Measurements from ENCODE around the gene TREML1. TPM values are rescaled to one million over a fixed set of nuclear protein-coding genes. Genes with fewer than 3 reads are reported as not detected.

TREML1 gene
- total RNA-seq, 4 donors from 2014 or later = 0.63 to 4.5 (median 2.2) TPM; not detected in 1

- no peak overlapping the region for H3K27ac ChIP-seq
- H3K36me3 ChIP-seq = peaks cover 0 to 67% (median 0%) of the 10 kb centered on the region in 3 donors
- H3K9me3 ChIP-seq = no peaks in the 10 kb centered on the region
- H3K27me3 ChIP-seq = no peaks in the 10 kb centered on the region
- TF ChIP-seq CTCF (IDR thresholded peaks at IDR 0.05) = no peak
- no peak for TF ChIP-seq EP300 (IDR thresholded peaks at IDR 0.05)
- TF ChIP-seq POLR2A (IDR thresholded peaks at IDR 0.05) = no peak
- H3K4me1 ChIP-seq = no peaks in the 10 kb centered on the region
- no peak overlapping the region for H3K4me3 ChIP-seq
- WGBS, 2 donors = 87% methylated on average over 3 of the region's 3 CpGs
- DNase-seq (ENCODE audit: low spot score in 2 of 2) = no peak
These were observed 18.9 kb downstream of the TREML1 start for GRCh38 chr6:41135062-41135832.

GRCh38 chr6:41132254-41132653, 21.9 kb downstream of the TREML1 start:
- Histone ChIP-seq H3K36me3 (peaks cover 0 to 48% (median 0%) of the 10 kb centered on the region in 3 donors), H3K4me1 (no peaks in the 10 kb centered on the region), H3K4me3 (no peak overlapping the region), H3K27me3 (no peaks in the 10 kb centered on the region), H3K9me3 (no peaks in the 10 kb centered on the region), H3K27ac (no peak overlapping the region)
- DNase-seq (ENCODE audit: low spot score in 2 of 2) = no peak
- TF ChIP-seq POLR2A (IDR thresholded peaks at IDR 0.05) = no peak
- TF ChIP-seq EP300 (IDR thresholded peaks at IDR 0.05) = no peak
- no peak for TF ChIP-seq CTCF (IDR thresholded peaks at IDR 0.05)
- 43 to 53% methylated on average over 2 of the region's 2 CpGs for WGBS, 2 donors

- no peak for DNase-seq (ENCODE audit: low spot score in 2 of 2)
- Histone ChIP-seq H3K4me3 (no peak overlapping the region), H3K27ac (no peak overlapping the region), H3K27me3 (no peaks in the 10 kb centered on the region), H3K36me3 (peaks cover 0 to 73% (median 0%) of the 10 kb centered on the region in 3 donors), H3K4me1 (no peaks in the 10 kb centered on the region), H3K9me3 (no peaks in the 10 kb centered on the region)
- WGBS, 2 donors = 97 to 100% methylated on average over 3 of the region's 3 CpGs
- TF ChIP-seq CTCF (IDR thresholded peaks at IDR 0.05) (no peak), EP300 (IDR thresholded peaks at IDR 0.05) (no peak), POLR2A (IDR thresholded peaks at IDR 0.05) (no peak)
These were observed 28.9 kb downstream of the TREML1 start for GRCh38 chr6:41125282-41125681.

GRCh38 chr6:41122918-41123317, 31.2 kb downstream of the TREML1 start:
- no peak for DNase-seq (ENCODE audit: low spot score in 2 of 2)
- Histone ChIP-seq H3K27me3 (no peaks in the 10 kb centered on the region), H3K9me3 (no peaks in the 10 kb centered on the region), H3K4me3 (no peak overlapping the region), H3K4me1 (no peaks in the 10 kb centered on the region), H3K36me3 (peaks cover 0 to 75% (median 0%) of the 10 kb centered on the region in 3 donors), H3K27ac (no peak overlapping the region)
- WGBS, 2 donors = 90 to 100% methylated on average over 1 of the region's 1 CpG
- TF ChIP-seq POLR2A (IDR thresholded peaks at IDR 0.05) = no peak
- no peak for TF ChIP-seq EP300 (IDR thresholded peaks at IDR 0.05)
- TF ChIP-seq CTCF (IDR thresholded peaks at IDR 0.05) = no peak

- DNase-seq (ENCODE audit: low spot score in 2 of 2) = no peak
- no peak overlapping the region for H3K27ac ChIP-seq
- H3K27me3 ChIP-seq = no peaks in the 10 kb centered on the region
- WGBS, 2 donors = 94 to 100% methylated on average over 1 of the region's 1 CpG
- no peak overlapping the region for H3K4me3 ChIP-seq
- no peaks in the 10 kb centered on the region for H3K9me3 ChIP-seq
- H3K4me1 ChIP-seq = no peaks in the 10 kb centered on the region
- no peak for TF ChIP-seq EP300 (IDR thresholded peaks at IDR 0.05)
- peaks cover 0 to 70% (median 0%) of the 10 kb centered on the region in 3 donors for H3K36me3 ChIP-seq
These were observed 31.8 kb downstream of the TREML1 start for GRCh38 chr6:41122373-41122772.
